Smooth muscle cell (in vitro differentiated cells): Measurements from ENCODE around the gene TNFRSF18. TPM values are rescaled to one million over a fixed set of nuclear protein-coding genes. Genes with fewer than 3 reads are reported as not detected.

Experiments used
- DNase-seq: peaks from one replicate; lab custom pipeline; 2025; ENCODE audit not compliant: unreplicated experiment; lab: John Stamatoyannopoulos, UW
- H2AFZ ChIP-seq: fragments of 200-600 bp; sonication (generic); 2 replicates; pipeline ENCODE4 v1.6.0; 2016; ENCODE audit warnings: antibody characterized with exemption, low read depth, mild to moderate bottlenecking
- H3F3A ChIP-seq: fragments of 200-600 bp; sonication (generic); 2 replicates; pipeline ENCODE4 v1.6.0; 2017; ENCODE audit warnings: antibody characterized with exemption, low read depth
- H3K27ac ChIP-seq: fragments of 200-600 bp; sonication (generic); 2 replicates; pipeline ENCODE4 v1.5.1; 2016; ENCODE audit warnings: low read depth, mild to moderate bottlenecking
- H3K27me3 ChIP-seq: fragments of 200-600 bp; sonication (generic); 2 replicates; pipeline ENCODE4 v1.6.1; 2016; ENCODE audit warnings: low read depth, mild to moderate bottlenecking
- H3K36me3 ChIP-seq: fragments of 200-600 bp; sonication (generic); 2 replicates; pipeline ENCODE4 v1.5.1; 2016; ENCODE audit warnings: low read depth
- H3K4me1 ChIP-seq: fragments of 200-600 bp; sonication (generic); 2 replicates; pipeline ENCODE4 v1.5.1; 2016; ENCODE audit warnings: low read depth
- H3K4me2 ChIP-seq: fragments of 200-600 bp; sonication (generic); 2 replicates; pipeline ENCODE4 v1.6.0; 2016; ENCODE audit warnings: mild to moderate bottlenecking
- H3K4me3 ChIP-seq: fragments of 200-600 bp; sonication (generic); 2 replicates; pipeline ENCODE4 v1.5.1; 2016; ENCODE audit warnings: mild to moderate bottlenecking
- H3K79me2 ChIP-seq: fragments of 200-600 bp; sonication (generic); 2 replicates; pipeline ENCODE4 v1.6.0; 2016; ENCODE audit warnings: low read depth, mild to moderate bottlenecking
- H3K9ac ChIP-seq: fragments of 200-600 bp; sonication (generic); 2 replicates; pipeline ENCODE4 v1.6.0; 2016; ENCODE audit warnings: low read depth
- H3K9me3 ChIP-seq: fragments of 200-600 bp; sonication (generic); replicated peaks from 2 replicates; pipeline ENCODE4 v1.5.1; 2016; ENCODE audit warnings: low read depth
- H4K20me1 ChIP-seq: fragments of 200-600 bp; sonication (generic); 2 replicates; pipeline ENCODE4 v1.6.0; 2016; ENCODE audit warnings: low read depth
- CTCF ChIP-seq: fragments of 200-600 bp; sonication (generic); IDR thresholded peaks from 2 replicates; pipeline ENCODE4 v1.5.1; 2017; ENCODE audit warnings: borderline replicate concordance, mild to moderate bottlenecking, antibody characterized with exemption; ENCODE audit not compliant: insufficient read depth, poor library complexity, severe bottlenecking
- WGBS: methylation state at CpG from one replicate; pipeline ENCODE4 v1.1.7; 2016; ENCODE audit warnings: low lambda C conversion rate; 5-methylcytosine and 5-hydroxymethylcytosine counted together
- polyA plus RNA-seq: library from polyadenylated mRNA; unstranded; fragments of >200 nt; fragmentation: Nextera tagmentation; extraction: Ambion mirVana; gene quantifications from 2 replicates; pipeline ENCODE4 v1.2.1, GENCODE V29; 2016
- total RNA-seq: library from RNA; depleted of rRNA; stranded (reverse); fragments of >200 nt; gene quantifications from 2 replicates; pipeline ENCODE4 v1.2.3, GENCODE V29; 2014

Gene TNFRSF18
- total and polyA plus RNA-seq, 2 experiments from 2014 or later, result 4.8 to 12.2 TPM

GRCh38 chr1:1165900-1166421, 40.4 kb downstream of the TNFRSF18 start:
- TF ChIP-seq CTCF, result no peak
- no peak overlapping the region for H3K9ac ChIP-seq
- peak overlapping the region; percentile 38 for H3K4me3 ChIP-seq
- no peak for DNase-seq
- no peaks in the 10 kb centered on the region for H3F3A ChIP-seq
- peaks cover 10% of the 10 kb centered on the region for H3K27me3 ChIP-seq
- H4K20me1 ChIP-seq, result no peaks in the 10 kb centered on the region
- no peaks in the 10 kb centered on the region for H3K36me3 ChIP-seq
- 85% methylated on average over 23 of the region's 23 CpGs for WGBS
- H3K79me2 ChIP-seq, result no peaks in the 10 kb centered on the region
- H3K4me1 ChIP-seq, result peaks cover 12% of the 10 kb centered on the region
- H3K27ac ChIP-seq, result no peak overlapping the region
- no peak overlapping the region for H3K4me2 ChIP-seq
- H3K9me3 ChIP-seq, result no peaks in the 10 kb centered on the region
- H2AFZ ChIP-seq, result no peak overlapping the region

DNA sequence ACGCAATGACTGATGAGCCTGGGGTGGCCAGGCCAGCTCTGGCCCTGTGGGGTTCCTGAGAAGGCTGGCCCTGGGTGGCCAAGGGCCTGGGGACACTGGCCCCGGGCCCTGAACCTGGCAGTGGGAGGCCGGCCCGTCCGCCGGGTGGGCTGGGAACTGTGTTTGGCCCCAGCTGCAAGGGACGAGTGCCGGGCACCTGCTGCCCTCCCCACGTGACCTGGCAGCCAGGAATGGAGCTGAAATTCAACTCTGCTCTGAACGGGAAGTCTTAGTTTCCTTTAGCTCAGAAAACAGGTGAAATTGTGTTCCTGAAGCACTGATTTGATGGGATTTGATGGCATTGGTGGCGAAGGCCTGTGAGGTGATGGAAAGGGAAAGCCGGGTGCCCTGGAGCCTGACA, 40.9 kb downstream of the TNFRSF18 start:
- H3K4me1 ChIP-seq, result peaks cover 12% of the 10 kb centered on the region
- H3K27ac ChIP-seq, result no peak overlapping the region

DNA sequence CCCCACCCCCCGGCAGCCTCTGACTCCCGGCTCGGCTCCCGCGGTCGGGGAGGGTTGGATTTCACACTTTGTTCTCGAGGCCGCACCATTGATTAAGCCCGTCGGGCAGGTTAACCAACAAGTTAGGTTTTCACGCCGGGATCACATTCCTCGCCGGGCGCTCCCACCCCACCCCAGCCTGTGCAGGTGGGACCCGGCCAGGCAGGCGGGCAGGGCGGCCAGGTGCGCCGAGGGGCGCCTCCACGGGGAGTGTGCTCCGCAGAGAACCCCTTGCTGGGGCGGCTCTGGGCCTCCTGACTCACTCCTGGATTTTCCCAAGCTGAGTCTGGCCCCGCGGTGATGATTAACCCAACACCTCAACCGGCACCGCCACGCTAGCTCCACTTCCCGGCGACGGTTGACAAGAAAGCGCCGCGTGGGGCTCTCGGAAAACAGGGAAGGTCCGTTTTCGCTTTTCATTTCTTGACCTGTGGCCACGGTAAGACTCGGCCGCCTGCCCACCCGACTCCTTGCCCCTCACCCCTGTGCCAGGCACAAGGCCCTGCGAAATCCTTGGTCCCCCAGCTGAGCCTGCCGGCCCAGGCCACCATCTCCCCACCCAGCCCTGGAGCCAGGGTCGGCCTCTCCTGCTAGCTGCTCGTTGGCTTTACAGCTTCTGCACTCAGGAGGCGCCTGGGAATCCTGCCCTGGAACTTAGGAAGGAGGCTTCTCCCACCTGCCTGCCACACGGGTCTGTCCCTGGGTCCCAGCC, 41.5 kb downstream of the TNFRSF18 start:
- H3K4me3 ChIP-seq, result peak overlapping the region; percentile 38
- H3K27ac ChIP-seq, result no peak overlapping the region
- no peaks in the 10 kb centered on the region for H3K9me3 ChIP-seq

More for the DNA sequence above, 40.9 kb downstream of the TNFRSF18 start:
- no peak overlapping the region for H3K9ac ChIP-seq
- H3K4me3 ChIP-seq, result peak overlapping the region; percentile 38
- no peaks in the 10 kb centered on the region for H3K9me3 ChIP-seq
- no peak for TF ChIP-seq CTCF
- no peaks in the 10 kb centered on the region for H3K36me3 ChIP-seq
- H4K20me1 ChIP-seq, result no peaks in the 10 kb centered on the region
- H3K27me3 ChIP-seq, result peaks cover 10% of the 10 kb centered on the region
- no peak overlapping the region for H3K4me2 ChIP-seq
- no peaks in the 10 kb centered on the region for H3F3A ChIP-seq
- WGBS, result 87% methylated on average over 12 of the region's 12 CpGs
- no peaks in the 10 kb centered on the region for H3K79me2 ChIP-seq
- H2AFZ ChIP-seq, result no peak overlapping the region
- DNase-seq, result no peak

More for the DNA sequence above, 41.5 kb downstream of the TNFRSF18 start:
- TF ChIP-seq CTCF, result no peak
- 48% methylated on average over 42 of the region's 48 CpGs for WGBS
- H4K20me1 ChIP-seq, result no peaks in the 10 kb centered on the region
- no peak overlapping the region for H3K4me2 ChIP-seq
- DNase-seq, result no peak
- no peaks in the 10 kb centered on the region for H3F3A ChIP-seq
- peaks cover 12% of the 10 kb centered on the region for H3K4me1 ChIP-seq
- no peak overlapping the region for H3K9ac ChIP-seq
- no peak overlapping the region for H2AFZ ChIP-seq
- no peaks in the 10 kb centered on the region for H3K36me3 ChIP-seq
- H3K27me3 ChIP-seq, result peaks cover 10% of the 10 kb centered on the region
- no peaks in the 10 kb centered on the region for H3K79me2 ChIP-seq
